HTERT RPE-1 (cell line): Measurements from ENCODE around the gene C11orf52.

Experiments used
- in situ Hi-C: fragments of 300-500 bp; cut with MboI; formaldehyde crosslinking; loops from 4 replicates; pipeline ENCODE4 v1.14.3; 2020; ENCODE audit warnings: low sequenced_read_pairs

C11orf52 gene

DNA sequence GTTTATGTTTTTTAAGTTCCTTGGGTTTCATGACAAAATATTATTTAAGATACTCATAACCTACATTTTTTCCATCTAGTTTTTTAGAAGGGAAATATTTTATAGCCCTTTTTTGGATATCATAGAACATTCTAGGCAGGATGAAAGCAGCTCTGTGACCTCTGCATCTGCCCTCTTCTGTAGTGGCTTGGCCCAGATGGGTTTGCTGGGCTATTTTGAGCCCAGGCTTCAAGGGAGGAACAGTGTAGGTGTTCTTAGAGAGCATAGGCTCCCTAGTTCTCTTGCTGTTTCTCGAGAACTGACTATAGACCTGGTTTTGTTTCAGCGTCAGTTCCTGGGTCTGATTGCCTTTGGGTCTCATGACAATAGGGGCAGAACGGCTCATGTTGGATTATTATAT lies 50.6 kb downstream of the C11orf52 start:
- in situ Hi-C loops: no loop called here

- in situ Hi-C loops: no loop called here
Observed at GRCh38 chr11:111974446-111974845, 55.7 kb downstream of the C11orf52 start.

DNA sequence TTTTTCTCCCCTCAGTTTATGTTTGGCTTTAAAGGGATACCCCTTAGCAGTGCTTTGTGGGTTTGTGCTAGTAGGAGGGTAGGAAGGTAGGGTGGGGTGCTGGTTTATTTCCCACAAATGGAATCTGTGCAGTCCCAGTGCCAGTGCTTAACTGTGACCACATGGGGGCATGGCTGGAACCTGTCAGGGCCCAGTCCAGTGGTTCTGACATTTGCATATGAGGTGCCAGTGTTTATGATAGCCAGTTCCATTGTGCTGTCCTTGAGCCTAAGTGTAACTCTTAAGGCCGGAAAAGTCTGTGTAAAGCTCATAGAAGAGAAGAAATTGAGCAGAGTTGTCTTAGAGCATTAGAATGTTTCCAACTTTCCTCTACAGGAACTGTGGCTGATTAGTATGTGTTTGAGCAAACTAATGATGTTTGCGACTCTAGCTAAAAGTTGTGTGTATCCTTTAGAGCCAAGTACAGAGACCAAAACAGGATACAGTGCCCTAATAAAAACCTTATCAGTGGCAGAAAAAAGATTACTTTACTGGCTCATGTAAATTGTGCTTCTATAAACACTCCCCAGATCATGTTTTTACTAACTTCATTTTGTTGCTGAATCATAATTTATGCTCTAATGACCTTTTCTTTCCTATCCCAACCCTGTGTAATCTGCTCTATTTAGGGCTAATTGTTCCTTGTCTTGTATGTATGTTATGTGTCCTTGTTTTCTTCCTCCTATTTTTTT lies 56.5 kb downstream of the C11orf52 start:
- in situ Hi-C loops: no loop called here

- in situ Hi-C loops: no loop called here
Observed at GRCh38 chr11:111976119-111976766, 57.5 kb downstream of the C11orf52 start.
